Stimulated activated CD4-positive, alpha-beta T cell treated with anti-CD3 and anti-CD28 coated beads, Interleukin-1b, Interleukin-23, amount 100 ng/mL, for 4 hours (primary cell): ENCODE results near the gene TBC1D9.

Source experiments
- DNase-seq, 2 donors: peaks; one replicate each; pipeline ENCODE4 v3.0.0-alpha.2; 2020; ENCODE audit warnings: low read depth in 2 of 2

TBC1D9 gene

DNA sequence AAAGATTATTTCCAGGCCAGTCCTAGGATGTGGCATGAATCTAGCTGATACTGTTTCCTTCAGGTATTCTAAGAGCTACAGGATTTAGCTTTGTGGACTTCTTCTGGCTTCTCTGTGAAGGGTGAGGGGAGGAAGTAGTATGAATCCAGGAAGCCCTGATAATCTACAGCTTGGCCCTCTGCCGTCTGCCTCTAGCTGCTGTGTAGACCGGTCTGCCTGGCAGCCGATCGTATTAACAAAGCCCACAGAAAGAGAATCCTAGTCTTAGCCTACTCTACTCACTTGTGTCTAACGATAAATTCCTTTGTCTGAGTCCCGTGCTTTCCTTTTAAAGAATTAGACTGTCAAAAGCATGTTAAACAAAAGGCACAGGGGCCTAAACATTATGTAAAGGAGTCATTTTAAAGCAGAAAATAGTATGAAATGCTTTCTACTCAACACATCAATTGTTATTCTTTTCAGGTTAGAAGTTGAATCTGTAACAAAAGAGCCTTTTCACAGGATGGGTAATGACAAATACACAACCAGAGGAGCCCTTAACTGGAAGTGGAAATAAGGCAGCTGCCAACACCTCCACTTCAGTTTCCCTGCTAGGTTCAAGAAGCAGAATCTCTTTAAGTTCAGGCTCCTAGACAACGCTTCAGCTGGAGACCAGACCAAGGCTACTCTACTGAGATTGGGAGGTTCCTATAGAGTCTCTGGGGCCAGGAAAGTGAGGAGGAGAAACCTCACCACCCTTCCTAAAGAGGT, 138.5 kb downstream of the TBC1D9 start:
- no peak for DNase-seq

- DNase-seq = no peak
These were observed 140.7 kb downstream of the TBC1D9 start for GRCh38 chr4:140615451-140615850.

DNA sequence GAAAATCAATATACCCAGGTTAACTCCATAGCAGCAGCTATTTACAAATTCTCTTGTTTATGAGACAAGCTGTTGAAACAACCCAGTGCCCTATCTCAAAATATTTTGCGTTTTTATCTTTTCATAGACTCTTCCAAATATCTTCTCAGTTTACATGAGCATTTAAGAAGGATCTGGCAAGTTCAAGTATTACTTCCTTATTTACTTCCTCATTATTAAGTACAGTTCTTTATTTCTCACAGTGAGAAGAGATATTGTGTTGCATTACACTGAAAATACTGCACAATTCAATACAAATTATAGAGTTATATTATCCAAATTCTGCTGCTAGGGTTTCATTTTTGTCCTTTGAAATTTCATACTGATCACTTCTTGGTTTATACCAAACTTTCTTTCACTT, 143.8 kb downstream of the TBC1D9 start:
- no peak for DNase-seq

DNA sequence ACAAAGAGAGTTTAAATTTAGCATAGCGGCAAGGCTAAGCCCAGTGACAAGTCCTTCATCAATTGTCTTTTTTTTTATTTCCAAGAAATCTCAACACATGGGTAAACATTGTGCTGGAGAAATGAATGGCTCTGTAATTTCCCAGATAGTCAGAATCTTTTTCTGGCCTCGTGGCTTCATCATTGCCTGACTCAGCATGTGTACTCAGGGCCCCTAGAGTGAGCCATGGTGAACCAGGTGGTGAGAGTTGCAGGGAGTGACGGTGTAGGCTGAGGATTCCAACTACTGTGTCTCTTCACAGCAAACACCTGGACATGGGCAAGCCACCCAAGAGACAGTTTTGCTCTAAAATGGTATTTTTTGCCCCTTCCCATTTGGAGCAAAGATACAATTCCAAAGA, 144.3 kb downstream of the TBC1D9 start:
- DNase-seq = no peak

GRCh38 chr4:140609548-140610425, 146.4 kb downstream of the TBC1D9 start:
- DNase-seq = no peak

- no peak for DNase-seq
These were observed 148.3 kb downstream of the TBC1D9 start for GRCh38 chr4:140607852-140608251.

- DNase-seq = no peak
These were observed 151.6 kb downstream of the TBC1D9 start for GRCh38 chr4:140604544-140604943.

- no peak for DNase-seq
These were observed 152.9 kb downstream of the TBC1D9 start for GRCh38 chr4:140603286-140603685.

- DNase-seq = no peak
These were observed 153.5 kb downstream of the TBC1D9 start for GRCh38 chr4:140602714-140603113.

- no peak for DNase-seq
These were observed 155.8 kb downstream of the TBC1D9 start for GRCh38 chr4:140600408-140600807.

- no peak for DNase-seq
These were observed 161.1 kb downstream of the TBC1D9 start for GRCh38 chr4:140595065-140595464.

DNA sequence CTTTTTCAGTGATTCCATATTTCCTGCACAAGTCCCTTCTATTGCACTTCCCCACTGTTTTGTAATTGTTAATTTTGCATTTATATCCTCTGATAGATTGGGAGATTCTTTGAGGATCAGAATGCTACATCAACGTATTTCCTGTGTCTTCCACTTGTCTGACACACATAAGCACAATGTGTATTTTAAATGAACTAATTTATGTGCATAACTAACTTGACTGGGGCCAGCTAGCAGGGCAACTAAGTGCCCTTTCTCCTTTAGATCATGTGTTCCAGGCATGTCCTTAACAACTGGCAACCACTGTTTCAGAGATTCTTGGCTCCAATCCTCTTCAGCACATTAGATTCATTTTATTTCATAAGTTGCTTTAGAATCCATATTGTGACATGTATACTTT, 171.7 kb downstream of the TBC1D9 start:
- DNase-seq = no peak

DNA sequence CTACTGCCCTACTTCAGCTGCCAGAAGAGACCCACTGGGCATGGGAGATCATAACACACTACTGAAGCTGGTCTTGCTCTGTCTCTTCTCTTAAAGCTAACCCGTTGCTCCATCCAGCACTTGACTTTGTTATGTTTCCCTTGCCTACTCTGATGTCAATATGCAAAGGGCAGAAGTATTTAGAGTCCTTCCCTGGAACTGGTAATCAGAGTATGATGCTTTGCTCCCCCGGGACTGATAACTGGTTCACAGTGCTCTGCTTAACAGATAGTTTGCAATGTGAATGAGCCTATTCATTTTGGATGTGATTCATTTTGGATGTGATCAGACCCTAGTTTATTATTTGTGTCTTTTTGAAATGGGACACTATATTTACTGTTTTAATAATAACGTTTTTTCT, 175.1 kb downstream of the TBC1D9 start:
- DNase-seq = no peak

DNA sequence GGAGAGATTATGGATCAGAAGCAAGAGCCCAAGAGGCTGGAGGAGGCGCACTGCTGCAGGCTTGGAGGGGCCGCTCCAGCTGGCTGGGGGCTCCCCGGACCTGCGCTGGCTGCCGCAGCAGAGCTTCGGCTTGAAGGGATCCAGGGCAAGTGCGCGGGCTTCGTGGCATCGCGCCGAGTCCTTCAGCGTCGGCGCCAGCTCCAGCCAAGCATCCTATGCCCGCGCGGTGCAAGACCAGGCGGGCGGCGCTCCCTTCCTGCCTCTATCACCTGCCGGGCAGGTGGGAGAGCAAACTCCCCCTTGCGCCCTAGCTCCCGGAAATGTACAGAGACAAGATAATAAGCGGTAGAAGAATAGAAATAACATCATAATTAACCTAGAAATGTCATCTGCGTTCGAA, 176.9 kb downstream of the TBC1D9 start:
- DNase-seq = no peak

GRCh38 chr4:140575489-140575888, 180.7 kb downstream of the TBC1D9 start:
- no peak for DNase-seq

DNA sequence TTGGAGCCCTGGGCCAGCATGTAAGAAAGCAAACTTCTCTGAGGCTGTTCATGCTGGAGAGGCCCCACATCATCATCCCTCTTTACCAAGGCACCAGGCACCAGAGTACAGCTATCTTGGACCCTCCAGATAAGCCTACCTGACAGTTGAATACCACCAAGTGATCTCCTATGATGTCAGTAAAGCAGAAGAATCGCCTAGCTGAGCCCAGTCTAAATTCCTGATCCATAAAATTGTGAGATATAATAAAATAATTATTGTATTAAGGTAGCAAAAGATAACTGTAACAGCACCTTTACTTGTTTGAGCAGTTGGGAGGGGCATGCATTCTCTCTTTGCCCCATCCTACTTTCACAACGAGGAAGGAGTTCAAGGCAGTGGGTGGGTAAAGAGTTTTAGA, 184.6 kb downstream of the TBC1D9 start:
- DNase-seq = no peak
